GM18907 (cell line): ENCODE data around the gene SFTPD.

Experiments used
- ATAC-seq: cut with Tn5 transposase; IDR thresholded peaks from one replicate; pipeline ENCODE4 v1.9.1; 2021; ENCODE audit warnings: mild to moderate bottlenecking, moderate library complexity; ENCODE audit not compliant: unreplicated experiment

Gene SFTPD

GRCh38 chr10:79946271-79947082 is 2.4 kb downstream of the SFTPD start:
- no peak for ATAC-seq

GRCh38 chr10:79944428-79945395 is 4.2 kb downstream of the SFTPD start:
- ATAC-seq, result no peak

- ATAC-seq, result no peak
These were observed 5.0 kb downstream of the SFTPD start for GRCh38 chr10:79943871-79944270.

- ATAC-seq, result no peak
These were observed 6.4 kb downstream of the SFTPD start for GRCh38 chr10:79942261-79943185.

- no peak for ATAC-seq
These were observed 7.2 kb downstream of the SFTPD start for GRCh38 chr10:79941585-79942210.

GRCh38 chr10:79941146-79941545 is 7.8 kb downstream of the SFTPD start:
- ATAC-seq, result no peak

GRCh38 chr10:79940431-79940830 is 8.5 kb downstream of the SFTPD start:
- ATAC-seq, result no peak

GRCh38 chr10:79939969-79940368 is 8.9 kb downstream of the SFTPD start:
- no peak for ATAC-seq

GRCh38 chr10:79938728-79939406 is 10.0 kb downstream of the SFTPD start:
- ATAC-seq, result peak; percentile 69

- no peak for ATAC-seq
These were observed 11.2 kb downstream of the SFTPD start for GRCh38 chr10:79937701-79938151.

- ATAC-seq, result peak; percentile 37
These were observed 12.0 kb downstream of the SFTPD start for GRCh38 chr10:79936625-79937615.

- ATAC-seq, result no peak
These were observed 14.9 kb downstream of the SFTPD start for GRCh38 chr10:79933961-79934360.

GRCh38 chr10:79932841-79933379 is 16.0 kb downstream of the SFTPD start:
- ATAC-seq, result no peak

GRCh38 chr10:79932307-79932706 is 16.6 kb downstream of the SFTPD start:
- no peak for ATAC-seq

- ATAC-seq, result no peak
These were observed 18.2 kb downstream of the SFTPD start for GRCh38 chr10:79930751-79931150.

GRCh38 chr10:79930267-79930666 is 18.6 kb downstream of the SFTPD start:
- no peak for ATAC-seq

- ATAC-seq, result peak; percentile 86
These were observed 19.4 kb downstream of the SFTPD start for GRCh38 chr10:79929409-79929904.

- no peak for ATAC-seq
These were observed 20.8 kb downstream of the SFTPD start for GRCh38 chr10:79928028-79928583.
